ENCODE results near the gene ACACA. TPM values are rescaled to one million over a fixed set of nuclear protein-coding genes. Genes with fewer than 3 reads are reported as not detected.

The ACACA gene
- total RNA-seq, 2 experiments from 2014 or later: 58.2 to 64.4 TPM

- intact Hi-C loops (cut with micrococcal nuclease): no loop called here
Observed at GRCh38 chr17:37280841-37281240, 125.8 kb downstream of the ACACA start.

GRCh38 chr17:37278247-37278894 is 128.3 kb downstream of the ACACA start:
- intact Hi-C loops (cut with micrococcal nuclease): no loop called here
- Mint-ChIP-seq H3K27me3 (no peaks in the 10 kb centered on the region), H3K27ac (no peak overlapping the region), H3K9me3 (no peaks in the 10 kb centered on the region), H3K4me1 (ENCODE audit: low read depth) (no peaks in the 10 kb centered on the region), H3K36me3 (peaks cover 43% of the 10 kb centered on the region), H3K4me3 (no peak overlapping the region)
- ChIA-PET CTCF (no interaction called here), POLR2A (no interaction called here)
- DNase-seq: no peak

More at GRCh38 chr17:37280841-37281240, 125.8 kb downstream of the ACACA start:
- Mint-ChIP-seq H3K4me1 (ENCODE audit: low read depth) (peaks cover 2% of the 10 kb centered on the region), H3K27me3 (no peaks in the 10 kb centered on the region), H3K9me3 (no peaks in the 10 kb centered on the region), H3K4me3 (no peak overlapping the region), H3K36me3 (peaks cover 31% of the 10 kb centered on the region), H3K27ac (no peak overlapping the region)
- ChIA-PET POLR2A (interaction anchor here (0.6 kb wide), 1 partner anchor 123 kb away, joined by 3 read pairs; no protein-coding TSS in a partner anchor), CTCF (no interaction called here)
- no peak for DNase-seq

- no peak for DNase-seq
- intact Hi-C loops (cut with micrococcal nuclease): no loop called here
- H3K36me3 Mint-ChIP-seq: peaks cover 34% of the 10 kb centered on the region
- H3K4me3 Mint-ChIP-seq: no peak overlapping the region
- no peaks in the 10 kb centered on the region for H3K9me3 Mint-ChIP-seq
- H3K27me3 Mint-ChIP-seq: no peaks in the 10 kb centered on the region
- POLR2A ChIA-PET: interaction anchor here (0.5 kb wide), 1 partner anchor 55 kb away, joined by 3 read pairs; no protein-coding TSS in a partner anchor
- CTCF ChIA-PET: no interaction called here
- no peak overlapping the region for H3K27ac Mint-ChIP-seq
- no peaks in the 10 kb centered on the region for H3K4me1 Mint-ChIP-seq (ENCODE audit: low read depth)
Observed at GRCh38 chr17:37276475-37276874, 130.2 kb downstream of the ACACA start.

- no peak for DNase-seq
- peaks cover 45% of the 10 kb centered on the region for H3K36me3 Mint-ChIP-seq
- H3K4me1 Mint-ChIP-seq (ENCODE audit: low read depth): no peaks in the 10 kb centered on the region
- H3K4me3 Mint-ChIP-seq: no peak overlapping the region
- no peaks in the 10 kb centered on the region for H3K27me3 Mint-ChIP-seq
- no peak overlapping the region for H3K27ac Mint-ChIP-seq
- H3K9me3 Mint-ChIP-seq: no peaks in the 10 kb centered on the region
- intact Hi-C loops (cut with micrococcal nuclease): no loop called here
- CTCF ChIA-PET: no interaction called here
- POLR2A ChIA-PET: no interaction called here
Observed at GRCh38 chr17:37274461-37274860, 132.2 kb downstream of the ACACA start.

GRCh38 chr17:37273409-37274051 is 133.1 kb downstream of the ACACA start:
- Mint-ChIP-seq H3K9me3 (no peaks in the 10 kb centered on the region), H3K4me1 (ENCODE audit: low read depth) (no peaks in the 10 kb centered on the region), H3K4me3 (no peak overlapping the region), H3K27me3 (no peaks in the 10 kb centered on the region), H3K27ac (no peak overlapping the region), H3K36me3 (peaks cover 50% of the 10 kb centered on the region)
- ChIA-PET CTCF (no interaction called here), POLR2A (no interaction called here)
- no peak for DNase-seq
- intact Hi-C loops (cut with micrococcal nuclease): no loop called here

GRCh38 chr17:37265446-37266173 is 141.0 kb downstream of the ACACA start:
- no peaks in the 10 kb centered on the region for H3K4me1 Mint-ChIP-seq (ENCODE audit: low read depth)
- ChIA-PET POLR2A (no interaction called here), CTCF (no interaction called here)
- no peak overlapping the region for H3K4me3 Mint-ChIP-seq
- no peak for DNase-seq
- H3K9me3 Mint-ChIP-seq: peaks cover 22% of the 10 kb centered on the region
- H3K27ac Mint-ChIP-seq: no peak overlapping the region
- intact Hi-C loops (cut with micrococcal nuclease): no loop called here
- no peaks in the 10 kb centered on the region for H3K27me3 Mint-ChIP-seq
- H3K36me3 Mint-ChIP-seq: peaks cover 67% of the 10 kb centered on the region

- CTCF ChIA-PET: no interaction called here
- no peaks in the 10 kb centered on the region for H3K4me1 Mint-ChIP-seq (ENCODE audit: low read depth)
- POLR2A ChIA-PET: no interaction called here
- no peak overlapping the region for H3K4me3 Mint-ChIP-seq
- H3K36me3 Mint-ChIP-seq: peaks cover 40% of the 10 kb centered on the region
- no peak overlapping the region for H3K27ac Mint-ChIP-seq
- peaks cover 9% of the 10 kb centered on the region for H3K9me3 Mint-ChIP-seq
- DNase-seq: no peak
- H3K27me3 Mint-ChIP-seq: no peaks in the 10 kb centered on the region
- intact Hi-C loops (cut with micrococcal nuclease): no loop called here
Observed at GRCh38 chr17:37261286-37261685, 145.3 kb downstream of the ACACA start.

- Mint-ChIP-seq H3K27me3 (no peaks in the 10 kb centered on the region), H3K27ac (no peak overlapping the region), H3K9me3 (no peaks in the 10 kb centered on the region), H3K4me3 (no peak overlapping the region), H3K4me1 (ENCODE audit: low read depth) (no peaks in the 10 kb centered on the region), H3K36me3 (peaks cover 23% of the 10 kb centered on the region)
- intact Hi-C loops (cut with micrococcal nuclease): no loop called here
- no peak for DNase-seq
- POLR2A ChIA-PET: no interaction called here
- CTCF ChIA-PET: no interaction called here
Observed at GRCh38 chr17:37259030-37259735, 147.5 kb downstream of the ACACA start.

- intact Hi-C loops (cut with micrococcal nuclease): no loop called here
- ChIA-PET POLR2A (no interaction called here), CTCF (no interaction called here)
- DNase-seq: no peak
- H3K4me1 Mint-ChIP-seq (ENCODE audit: low read depth): no peaks in the 10 kb centered on the region
- no peak overlapping the region for H3K27ac Mint-ChIP-seq
- no peak overlapping the region for H3K4me3 Mint-ChIP-seq
- H3K27me3 Mint-ChIP-seq: no peaks in the 10 kb centered on the region
- peaks cover 25% of the 10 kb centered on the region for H3K36me3 Mint-ChIP-seq
- H3K9me3 Mint-ChIP-seq: no peaks in the 10 kb centered on the region
Observed at GRCh38 chr17:37256627-37257026, 150.0 kb downstream of the ACACA start.

GRCh38 chr17:37255432-37255831 is 151.2 kb downstream of the ACACA start:
- ChIA-PET CTCF (interaction anchor here (1.1 to 1.2 kb wide), 2 partner anchors 16 to 118 kb away, joined by 3 to 4 read pairs; no protein-coding TSS in a partner anchor), POLR2A (interaction anchor here (0.6 kb wide), 1 partner anchor 1148 kb away, joined by 3 read pairs; no protein-coding TSS in a partner anchor)
- Mint-ChIP-seq H3K27ac (no peak overlapping the region), H3K4me3 (no peak overlapping the region), H3K36me3 (peaks cover 28% of the 10 kb centered on the region), H3K9me3 (no peaks in the 10 kb centered on the region), H3K4me1 (ENCODE audit: low read depth) (no peaks in the 10 kb centered on the region), H3K27me3 (no peaks in the 10 kb centered on the region)
- intact Hi-C loops (cut with micrococcal nuclease): no loop called here
- DNase-seq: no peak

- ChIA-PET CTCF (interaction anchor here (1.0 kb wide), 1 partner anchor 125 kb away, joined by 3 read pairs; no protein-coding TSS in a partner anchor), POLR2A (no interaction called here)
- Mint-ChIP-seq H3K36me3 (peaks cover 45% of the 10 kb centered on the region), H3K9me3 (no peaks in the 10 kb centered on the region), H3K27me3 (no peaks in the 10 kb centered on the region), H3K4me1 (ENCODE audit: low read depth) (no peaks in the 10 kb centered on the region), H3K27ac (no peak overlapping the region), H3K4me3 (no peak overlapping the region)
- DNase-seq: no peak
- intact Hi-C loops (cut with micrococcal nuclease): no loop called here
Observed at GRCh38 chr17:37247825-37248224, 158.8 kb downstream of the ACACA start.

GRCh38 chr17:37246085-37246484 is 160.6 kb downstream of the ACACA start:
- Mint-ChIP-seq H3K27ac (no peak overlapping the region), H3K27me3 (no peaks in the 10 kb centered on the region), H3K9me3 (no peaks in the 10 kb centered on the region), H3K36me3 (peaks cover 42% of the 10 kb centered on the region), H3K4me3 (no peak overlapping the region), H3K4me1 (ENCODE audit: low read depth) (no peaks in the 10 kb centered on the region)
- no peak for DNase-seq
- intact Hi-C loops (cut with micrococcal nuclease): no loop called here
- ChIA-PET CTCF (interaction anchor here (1.8 kb wide), 1 partner anchor 127 kb away, joined by 5 read pairs; no protein-coding TSS in a partner anchor), POLR2A (no interaction called here)
